ENCODE measurements around the gene SLC9A3.

The SLC9A3 gene

GRCh38 chr5:554284-554988 is 30.2 kb upstream of the SLC9A3 start:
- DNase-seq, result no peak

GRCh38 chr5:553874-554273 is 29.6 kb upstream of the SLC9A3 start:
- DNase-seq, result no peak

GRCh38 chr5:551406-551805 is 27.2 kb upstream of the SLC9A3 start:
- no peak for DNase-seq

DNA sequence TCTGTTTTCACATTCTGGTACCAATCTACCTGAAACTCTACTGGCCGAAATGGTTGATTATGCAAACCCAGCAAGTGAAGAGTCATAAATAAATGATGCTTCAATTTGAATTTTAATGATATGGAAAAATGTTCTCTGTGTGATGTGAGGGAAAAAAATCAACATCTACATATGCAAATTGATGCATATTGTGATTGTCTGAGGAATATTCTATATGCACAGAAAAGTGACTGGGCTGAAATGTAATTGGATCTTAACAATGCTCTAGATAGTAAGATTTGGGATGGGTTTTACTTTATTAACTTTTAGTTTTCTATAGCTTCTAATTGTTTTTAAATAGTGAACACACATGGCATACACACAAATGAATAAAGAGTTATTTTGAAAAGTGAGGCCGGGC is 25.0 kb upstream of the SLC9A3 start:
- no peak for DNase-seq

DNA sequence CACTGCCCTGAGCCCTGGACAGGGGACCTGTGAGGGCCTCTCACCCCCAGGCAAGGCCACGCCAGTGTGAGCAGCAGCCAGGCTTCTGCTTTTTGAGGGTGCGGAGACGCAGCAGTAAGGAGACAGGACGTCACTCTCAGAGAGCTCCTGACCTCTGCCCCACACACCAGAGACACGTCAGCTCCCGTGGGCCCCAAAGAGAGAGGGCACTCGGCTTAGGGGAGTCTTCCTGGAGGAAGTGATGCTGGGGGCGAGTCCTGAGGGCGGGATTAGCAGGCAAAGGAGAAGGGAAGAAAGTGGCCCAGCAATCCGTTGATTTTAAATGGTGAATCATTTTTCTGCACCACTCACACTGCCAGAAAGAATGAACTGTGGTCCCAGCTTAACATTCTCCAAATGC is 24.0 kb upstream of the SLC9A3 start:
- DNase-seq, result no peak

- DNase-seq, result no peak
Measured at GRCh38 chr5:547086-547924, 23.1 kb upstream of the SLC9A3 start.

DNA sequence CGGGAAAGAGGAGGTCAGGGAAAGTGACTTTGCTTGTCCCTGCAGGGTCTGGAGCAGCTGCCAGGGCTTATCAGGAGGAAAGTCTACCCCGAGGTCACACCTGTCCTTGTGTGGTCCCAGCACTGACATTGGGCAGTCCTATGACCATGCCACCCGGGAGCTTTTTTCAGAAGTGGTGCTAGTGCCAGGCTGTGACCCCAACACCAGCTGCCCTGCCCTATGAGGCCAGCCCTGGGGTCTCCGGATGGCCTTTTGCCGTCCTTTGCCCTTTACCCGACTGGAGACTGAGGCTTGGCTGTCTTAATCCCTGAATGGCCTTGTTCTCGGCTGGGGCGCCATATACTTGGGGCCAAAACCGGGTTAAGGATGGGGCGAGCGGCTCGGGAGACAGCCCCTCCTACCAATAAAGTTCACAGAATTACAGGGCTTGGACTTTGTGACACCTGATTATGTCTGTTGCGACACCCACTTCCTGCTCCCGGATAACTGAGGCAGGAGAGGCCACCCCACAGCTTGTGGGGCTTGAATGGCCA is 22.2 kb upstream of the SLC9A3 start:
- no peak for DNase-seq

DNA sequence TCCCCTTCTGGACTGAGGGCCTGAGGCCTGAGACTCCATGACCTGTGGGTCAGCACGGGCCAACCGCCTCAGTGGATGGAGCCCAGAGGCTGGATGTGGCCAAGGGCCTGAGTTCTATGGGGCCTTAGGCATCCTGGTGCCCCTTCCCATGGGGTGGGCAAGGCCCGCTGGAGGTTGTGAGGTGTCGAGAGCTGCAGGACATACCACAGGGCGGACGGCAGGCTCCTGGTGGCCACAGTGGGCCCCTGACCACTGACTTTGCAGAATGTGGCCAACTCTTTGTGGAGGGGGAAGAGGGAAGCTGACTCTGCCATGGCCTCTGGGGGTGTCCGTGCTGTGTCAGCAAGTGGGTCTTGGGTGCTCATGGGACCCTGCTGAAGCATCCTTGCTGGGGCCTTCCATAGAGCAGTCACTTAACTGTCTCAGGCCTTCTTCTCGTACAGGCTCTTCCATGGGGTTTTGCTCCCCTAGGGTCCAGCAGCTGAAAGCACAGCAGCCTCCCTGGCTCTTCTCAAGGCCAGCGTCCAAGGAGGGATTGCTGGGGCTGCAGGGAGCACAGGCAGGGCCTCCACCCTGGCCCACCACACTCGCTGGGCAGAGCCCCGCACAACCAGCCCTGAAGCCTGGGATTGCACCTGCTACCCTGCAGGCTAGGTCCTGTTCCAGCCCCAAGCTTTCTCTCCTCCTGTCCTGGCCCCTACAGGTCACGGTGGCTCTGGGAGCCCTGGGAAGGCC is 21.6 kb upstream of the SLC9A3 start:
- DNase-seq, result no peak

DNA sequence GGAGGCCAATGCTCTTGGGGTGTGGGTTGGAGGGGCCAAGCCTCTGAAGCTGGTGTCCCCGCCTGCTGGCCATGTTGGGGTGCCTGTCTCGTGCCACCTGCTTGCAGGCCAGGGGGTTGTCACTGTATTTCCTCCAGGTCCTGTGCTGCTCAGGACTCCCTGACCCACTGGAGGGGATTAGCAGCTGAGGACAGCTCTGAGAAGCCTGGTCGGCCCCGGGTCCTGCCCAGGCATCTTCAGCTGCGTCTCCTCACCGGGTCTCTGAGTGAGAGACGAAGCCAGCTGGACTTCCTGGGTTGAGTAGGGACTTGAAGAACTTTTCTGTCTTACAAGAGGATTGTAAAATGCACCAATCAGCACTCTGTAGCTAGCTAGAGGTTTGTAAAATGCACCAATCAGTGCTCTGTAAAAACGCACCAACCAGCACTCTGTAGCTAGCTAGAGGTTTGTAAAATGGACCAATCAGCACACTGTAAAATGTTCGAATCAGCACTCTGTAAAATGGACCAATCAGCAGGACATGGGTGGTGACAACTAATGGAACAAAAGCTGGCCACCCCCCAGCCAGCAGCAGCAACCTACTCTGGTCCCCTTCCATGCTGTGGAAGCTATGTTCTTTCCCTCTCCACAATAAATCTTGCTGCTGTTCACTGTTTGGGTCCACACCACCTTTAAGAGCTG is 20.6 kb upstream of the SLC9A3 start:
- DNase-seq, result no peak

DNA sequence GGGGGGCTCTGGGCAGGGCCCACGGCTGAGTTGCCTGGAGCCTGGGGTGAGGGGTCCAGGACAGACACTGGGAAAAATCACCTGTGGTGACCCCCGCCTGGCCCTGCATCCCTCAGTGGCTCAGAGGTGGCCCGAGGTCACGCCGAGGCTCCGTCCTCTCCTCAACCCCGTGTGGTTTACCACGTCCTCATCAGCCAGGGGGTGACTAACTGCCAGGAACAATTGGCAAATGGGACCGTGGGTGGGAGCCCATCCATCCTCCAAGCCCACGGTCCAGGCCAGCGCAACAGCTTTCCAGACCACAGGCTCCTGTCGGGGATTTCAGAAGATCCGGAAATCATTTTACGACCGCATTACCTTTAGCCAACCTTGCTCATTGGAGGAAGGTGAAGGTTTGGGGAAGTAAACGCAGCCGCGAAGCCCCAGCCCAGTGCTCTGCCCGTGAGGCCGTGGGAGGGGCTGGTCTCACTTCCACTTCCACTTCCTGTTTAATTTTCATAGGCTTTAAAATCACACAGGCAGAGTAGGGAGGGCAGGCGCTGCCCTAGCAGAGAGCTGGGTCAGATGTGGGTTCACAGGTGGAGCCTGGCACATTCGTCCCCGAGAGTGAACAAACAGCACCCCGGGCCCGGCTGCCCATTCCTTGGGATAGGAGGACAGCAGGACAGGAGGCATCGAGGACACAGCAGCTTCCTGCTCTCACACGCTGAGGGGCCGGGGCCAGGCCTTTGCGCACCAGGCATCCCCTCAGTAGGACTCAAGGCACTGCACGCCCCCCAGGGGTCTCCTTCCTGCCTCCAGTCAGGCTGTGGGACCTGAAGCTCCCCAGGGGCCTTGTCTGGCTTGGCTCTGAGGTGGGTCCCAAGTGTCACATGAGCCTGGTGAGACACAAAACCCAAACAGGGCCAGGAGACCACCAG is 19.8 kb upstream of the SLC9A3 start:
- DNase-seq, result peak in 1 of 2 experiments; percentile 18

DNA sequence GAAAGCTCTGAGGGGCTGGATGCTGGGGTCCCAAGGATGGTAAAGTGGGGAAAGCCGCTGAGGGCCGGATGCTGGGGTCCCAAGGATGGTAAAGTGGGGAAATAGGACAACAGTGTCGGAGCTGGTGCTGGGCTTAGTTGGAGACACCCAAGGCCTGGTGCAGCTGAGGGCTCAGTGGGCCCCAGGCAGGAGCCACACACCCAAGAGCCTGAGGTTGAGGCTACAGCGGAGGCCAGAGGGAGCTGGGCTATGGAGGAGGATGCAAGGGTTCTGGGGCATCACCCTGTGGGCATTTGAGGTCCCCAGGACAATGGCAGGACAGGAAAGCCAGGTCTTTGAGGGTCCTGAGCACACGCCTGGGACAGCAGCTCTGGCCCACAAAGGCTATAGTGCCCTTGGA is 19.1 kb upstream of the SLC9A3 start:
- DNase-seq, result no peak

DNA sequence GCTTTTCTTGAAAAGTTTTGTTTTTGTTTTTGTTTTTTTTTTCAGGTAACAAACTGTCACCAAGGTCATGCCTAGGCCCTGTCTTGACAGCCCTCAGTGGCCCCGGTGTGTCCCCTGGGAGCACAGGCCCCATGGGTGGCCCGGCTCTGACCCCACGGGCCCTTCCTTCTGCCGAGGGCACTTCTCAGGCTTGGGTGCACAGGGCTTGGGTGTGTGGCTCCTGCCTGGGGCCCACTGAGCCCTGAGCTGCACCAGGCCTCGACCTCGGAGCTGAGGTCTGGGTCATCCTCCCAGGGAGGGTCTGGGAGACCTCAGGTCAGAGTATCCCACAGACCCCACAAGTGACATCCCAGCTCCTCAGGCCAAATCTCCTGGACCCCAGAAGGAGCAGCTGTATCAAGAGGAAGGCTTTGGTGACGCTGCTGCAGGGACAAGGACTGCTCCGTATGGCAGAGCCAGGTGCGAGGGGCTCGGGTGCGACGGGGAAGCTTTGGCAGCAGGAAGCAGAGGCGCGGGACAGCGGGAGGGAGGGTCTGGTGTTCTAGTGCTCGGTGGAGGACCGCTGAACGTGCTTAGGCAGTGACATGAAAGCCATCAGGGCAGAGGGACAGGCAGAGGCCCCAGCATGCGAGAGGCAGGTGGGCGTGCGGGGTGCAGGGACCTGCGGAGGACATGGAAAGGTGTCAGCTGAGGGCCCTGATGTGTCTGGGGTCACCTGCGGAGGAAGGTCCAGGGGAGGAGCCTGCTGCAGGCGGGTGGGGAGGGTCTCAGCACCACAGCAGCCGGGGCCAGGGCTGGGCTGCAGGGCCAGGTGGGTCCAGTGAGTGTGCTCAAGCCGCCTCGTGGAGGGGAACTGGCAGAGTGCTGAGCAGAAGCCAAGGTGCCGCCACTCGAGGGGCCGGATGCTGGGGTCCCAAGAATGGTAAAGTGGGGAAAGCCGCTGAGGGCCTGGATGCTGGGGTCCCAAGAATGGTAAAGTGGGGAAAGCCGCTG is 18.4 kb upstream of the SLC9A3 start:
- no peak for DNase-seq

- DNase-seq, result no peak
Measured at GRCh38 chr5:541539-542318, 17.5 kb upstream of the SLC9A3 start.

- no peak for DNase-seq
Measured at GRCh38 chr5:540906-541538, 16.8 kb upstream of the SLC9A3 start.

DNA sequence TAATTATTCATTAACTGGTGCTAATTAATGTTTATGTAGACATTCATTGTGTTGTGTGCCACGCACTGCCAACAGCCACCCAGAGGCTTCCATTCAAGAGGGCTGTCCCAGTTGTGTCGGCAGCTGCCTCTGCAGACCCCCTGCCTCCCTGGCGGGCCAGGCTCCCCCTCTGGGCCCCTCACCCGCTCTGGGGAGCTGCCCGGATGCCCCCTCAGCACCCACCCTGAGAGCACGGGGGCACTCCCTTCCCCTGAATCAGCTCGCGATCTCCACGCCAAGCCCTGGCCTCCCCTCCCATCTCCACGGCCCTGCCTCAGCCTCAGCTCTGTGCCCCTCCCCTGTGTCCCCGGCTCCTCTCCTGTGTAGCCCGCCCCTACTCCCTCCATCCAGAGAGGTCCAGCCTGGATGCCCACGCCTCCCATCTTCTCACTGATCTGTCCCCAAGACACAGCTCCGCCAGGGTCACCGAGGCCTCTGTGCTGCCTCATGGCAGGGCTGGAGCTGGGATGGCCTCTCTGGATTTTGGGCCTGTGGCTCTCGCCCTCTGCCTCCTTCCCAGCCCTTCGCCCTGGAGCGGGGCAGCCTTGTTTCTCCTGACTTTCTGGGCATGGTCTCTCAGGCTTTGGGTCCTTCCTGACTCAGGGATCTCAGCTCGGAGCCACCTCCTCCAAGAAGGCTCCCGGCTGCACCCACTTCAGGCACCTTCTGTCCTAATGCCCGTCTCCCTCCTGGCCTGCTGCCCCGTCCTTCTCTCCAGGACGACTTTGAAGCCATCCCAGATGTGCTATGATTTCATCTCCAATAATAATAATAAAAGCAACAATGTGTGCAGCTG is 16.0 kb upstream of the SLC9A3 start:
- DNase-seq, result no peak

GRCh38 chr5:539469-540070 is 15.3 kb upstream of the SLC9A3 start:
- DNase-seq, result no peak

DNA sequence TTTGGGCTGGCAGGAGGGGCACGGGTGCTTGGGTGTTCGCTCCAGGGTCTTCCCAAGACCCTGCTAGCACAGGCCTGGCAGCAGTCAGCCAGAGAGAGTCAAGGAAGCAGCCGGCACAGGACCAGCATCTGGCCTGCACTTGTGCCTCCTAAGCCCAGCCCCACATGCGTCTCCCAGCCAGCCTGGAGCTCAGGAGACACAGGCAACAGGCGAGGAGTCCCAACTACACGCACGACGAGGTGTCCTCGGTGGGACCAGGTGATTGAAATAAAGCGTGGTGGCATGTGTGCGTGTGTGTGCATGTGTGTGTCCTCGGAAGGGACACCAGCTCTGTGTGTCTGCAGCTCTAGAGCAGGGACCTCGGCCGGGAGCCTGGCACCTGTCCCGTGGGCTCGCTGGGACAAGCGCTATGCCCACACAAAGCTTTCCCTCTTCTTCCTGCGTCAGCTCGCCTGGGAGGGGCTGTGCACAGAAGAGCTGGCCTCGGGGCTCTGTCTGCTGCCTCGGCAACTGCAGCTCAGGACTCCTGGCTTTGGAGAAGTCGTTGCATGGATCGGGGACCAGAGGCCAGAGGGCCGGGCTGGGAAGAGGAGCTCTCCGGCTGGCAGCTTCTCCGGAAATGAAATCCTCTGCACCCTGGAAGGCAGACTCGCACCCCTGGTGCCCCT is 14.7 kb upstream of the SLC9A3 start:
- DNase-seq, result no peak
